A549 (cell line): ENCODE results near the gene NXPH4.

ENCODE experiments used
- BCL3 ChIP-seq: fragments of >200 bp; sonication (Bioruptor Twin); formaldehyde crosslinking; IDR thresholded peaks from 3 replicates; pipeline ENCODE4 v1.6.1; 2016
- CTCF ChIP-seq: fragments of >200 bp; sonication (Bioruptor Twin); formaldehyde crosslinking; IDR thresholded peaks from 3 replicates; pipeline ENCODE4 v1.5.1; 2016
- GATA3 ChIP-seq: IDR thresholded peaks from 2 replicates; pipeline ENCODE4 v1.6.1; 2012; ENCODE audit warnings: borderline replicate concordance
- MAFK ChIP-seq: fragments of 450-650 bp; IDR thresholded peaks from 2 replicates; pipeline ENCODE4 v1.6.1; 2014; ENCODE audit not compliant: partially characterized antibody
- MAX ChIP-seq: IDR thresholded peaks from 2 replicates; pipeline ENCODE4 v1.6.1; 2012
- POLR2A ChIP-seq: IDR thresholded peaks from 2 replicates; pipeline ENCODE4 v1.6.1; 2012; ENCODE audit warnings: mild to moderate bottlenecking, low read length
- RARB ChIP-seq: fragments of 250-450 bp; sonication (Bioruptor Pico); IDR thresholded peaks from 2 replicates; pipeline ENCODE4 v1.8.0; 2021; ENCODE audit warnings: mild to moderate bottlenecking, moderate library complexity
- REST ChIP-seq: fragments of 200-600 bp; sonication (generic); IDR thresholded peaks from 2 replicates; pipeline ENCODE4 v1.6.1; 2016; ENCODE audit warnings: antibody characterized with exemption, mild to moderate bottlenecking, moderate library complexity
- RFX5 ChIP-seq: fragments of 450-650 bp; IDR thresholded peaks from 2 replicates; pipeline ENCODE4 v1.7.1; 2014; ENCODE audit warnings: antibody characterized with exemption, mild to moderate bottlenecking, moderate library complexity
- SMC3 ChIP-seq: fragments of >200 bp; sonication (Bioruptor Twin); formaldehyde crosslinking; IDR thresholded peaks from 3 replicates; pipeline ENCODE4 v1.6.1; 2018; ENCODE audit warnings: inconsistent platforms
- USF2 ChIP-seq: fragments of 450-650 bp; IDR thresholded peaks from 2 replicates; pipeline ENCODE4 v1.6.1; 2014; ENCODE audit warnings: antibody characterized with exemption
- ZFP36 ChIP-seq: fragments of 450-650 bp; IDR thresholded peaks from 2 replicates; pipeline ENCODE4 v1.6.1; 2014; ENCODE audit warnings: borderline replicate concordance; ENCODE audit not compliant: partially characterized antibody

GRCh38 chr12:57225680-57226210, 9.2 kb downstream of the NXPH4 start:
- no peak for TF ChIP-seq REST
- no peak for TF ChIP-seq CTCF
- TF ChIP-seq POLR2A = no peak
- no peak for TF ChIP-seq MAFK
- TF ChIP-seq GATA3 = no peak
- no peak for TF ChIP-seq RARB (CRISPR knock-in tag)
- TF ChIP-seq ZFP36 = no peak
- TF ChIP-seq USF2 = no peak
- no peak for TF ChIP-seq SMC3
- no peak for TF ChIP-seq MAX
- TF ChIP-seq BCL3 = no peak
- TF ChIP-seq RFX5 = no peak
